Measurements from ENCODE around the gene TRIM29.

TRIM29 gene

DNA sequence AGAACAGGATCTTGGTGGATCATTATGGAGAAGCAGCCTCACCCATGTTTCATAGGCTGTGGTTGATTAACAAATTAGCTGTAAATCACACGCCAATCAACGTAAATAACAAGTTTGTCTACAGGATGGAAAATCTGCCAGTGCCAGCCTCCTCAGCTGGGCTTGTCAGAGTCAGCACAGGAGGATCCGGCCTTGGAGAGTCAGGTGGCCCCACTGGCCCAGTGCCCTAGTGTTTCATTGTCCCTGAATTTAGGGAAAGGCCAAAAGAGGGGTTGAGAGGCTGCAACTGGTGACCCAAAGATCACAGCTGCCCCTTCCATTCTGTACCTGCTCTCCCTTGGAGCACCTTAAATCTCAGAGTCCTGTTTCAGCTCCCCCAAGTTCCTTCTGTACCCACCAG lies 42.4 kb downstream of the TRIM29 start:
- H3K9me3 ChIP-seq (ENCODE audit: control insufficient read depth, insufficient read depth, low read length), result no peaks in the 10 kb centered on the region
- H3K36me3 ChIP-seq (ENCODE audit: control insufficient read depth, insufficient read depth, low read length), result no peaks in the 10 kb centered on the region
- no peaks in the 10 kb centered on the region for H3K27me3 ChIP-seq (ENCODE audit: control insufficient read depth, insufficient read depth, low read length)
- WGBS (ENCODE audit: insufficient coverage, insufficient read length), result no CpG with 5 or more reads among the region's 3 CpGs
- H3K4me3 ChIP-seq (ENCODE audit: low read length), result no peak overlapping the region
- DNase-seq (ENCODE audit: low read depth, low spot score), result no peak
- peaks cover 2% of the 10 kb centered on the region; the same call in 1 of the 2 replicates for H3K4me1 ChIP-seq (ENCODE audit: control insufficient read depth, insufficient read depth, low read length)
- H3K27ac ChIP-seq (ENCODE audit: low read length), result no peak overlapping the region

DNA sequence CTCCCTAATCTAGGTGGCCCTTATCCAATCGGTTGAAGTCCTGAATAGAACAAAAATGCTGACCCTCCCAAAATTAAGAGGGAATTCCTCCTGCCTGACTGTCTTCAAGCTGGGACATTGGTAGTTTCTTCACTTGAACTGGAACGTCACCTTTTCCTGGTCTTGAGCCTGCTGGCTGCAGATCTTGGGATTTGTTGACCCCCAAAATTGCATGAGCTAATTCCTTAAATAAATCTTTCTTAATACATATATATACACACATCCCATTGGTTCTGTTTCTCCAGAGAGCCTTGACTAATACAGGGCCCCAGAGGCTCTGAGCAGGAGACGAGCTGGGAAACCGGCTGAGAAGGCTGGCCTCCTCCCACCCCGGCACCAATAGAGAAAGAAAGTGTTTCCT lies 46.2 kb downstream of the TRIM29 start:
- WGBS (ENCODE audit: insufficient coverage, insufficient read length), result no CpG with 5 or more reads among the region's 5 CpGs
- Histone ChIP-seq H3K4me3 (ENCODE audit: low read length) (no peak overlapping the region), H3K9me3 (ENCODE audit: control insufficient read depth, insufficient read depth, low read length) (no peaks in the 10 kb centered on the region), H3K27ac (ENCODE audit: low read length) (no peak overlapping the region), H3K36me3 (ENCODE audit: control insufficient read depth, insufficient read depth, low read length) (no peaks in the 10 kb centered on the region), H3K27me3 (ENCODE audit: control insufficient read depth, insufficient read depth, low read length) (no peaks in the 10 kb centered on the region), H3K4me1 (ENCODE audit: control insufficient read depth, insufficient read depth, low read length) (peaks cover 2% of the 10 kb centered on the region; the same call in 1 of the 2 replicates)
- DNase-seq (ENCODE audit: low read depth, low spot score), result no peak

DNA sequence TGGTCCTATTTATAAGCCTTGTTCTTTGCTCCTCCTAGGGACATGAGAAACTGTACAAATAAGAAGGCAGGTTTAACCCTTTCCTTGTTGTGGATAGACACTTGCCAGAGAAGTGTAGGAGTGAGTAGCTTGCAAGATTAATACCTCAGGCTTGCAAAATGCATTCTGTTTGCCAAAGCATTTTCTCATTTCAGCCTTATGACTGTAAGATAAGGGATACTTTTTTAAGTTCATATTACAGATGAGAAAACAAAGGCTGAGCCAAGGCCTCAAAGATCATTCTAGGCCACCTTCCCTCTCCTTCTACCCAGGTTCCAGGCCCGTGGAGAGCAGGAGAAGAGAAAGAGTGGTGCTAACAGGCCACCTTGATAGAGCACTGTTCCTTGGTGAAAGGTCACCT lies 46.8 kb downstream of the TRIM29 start:
- WGBS (ENCODE audit: insufficient coverage, insufficient read length), result no CpG with 5 or more reads among the region's 1 CpG
- H3K4me3 ChIP-seq (ENCODE audit: low read length), result no peak overlapping the region
- DNase-seq (ENCODE audit: low read depth, low spot score), result no peak
- H3K4me1 ChIP-seq (ENCODE audit: control insufficient read depth, insufficient read depth, low read length), result no peaks in the 10 kb centered on the region
- no peaks in the 10 kb centered on the region for H3K36me3 ChIP-seq (ENCODE audit: control insufficient read depth, insufficient read depth, low read length)
- H3K27ac ChIP-seq (ENCODE audit: low read length), result no peak overlapping the region
- no peaks in the 10 kb centered on the region for H3K27me3 ChIP-seq (ENCODE audit: control insufficient read depth, insufficient read depth, low read length)
- no peaks in the 10 kb centered on the region for H3K9me3 ChIP-seq (ENCODE audit: control insufficient read depth, insufficient read depth, low read length)

DNA sequence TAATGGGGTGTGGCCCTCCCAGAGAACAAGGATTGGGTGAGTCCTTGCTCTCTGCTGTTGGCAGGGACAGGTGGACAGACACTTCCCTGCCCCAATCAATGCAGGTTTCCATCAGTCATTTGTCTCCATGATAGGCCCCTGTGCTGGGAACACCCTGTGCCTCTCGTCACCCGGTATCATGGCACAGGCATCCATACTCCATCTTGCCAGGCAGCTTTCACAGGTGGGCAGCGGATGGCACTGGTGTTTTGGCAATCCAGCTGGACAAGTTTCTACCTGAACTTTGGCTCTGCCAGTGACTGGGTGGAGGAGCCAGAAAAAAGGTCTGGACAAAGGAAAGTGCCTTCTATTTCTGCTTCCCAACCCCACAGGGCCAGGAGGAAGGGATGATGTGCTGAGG lies 47.5 kb downstream of the TRIM29 start:
- no CpG with 5 or more reads among the region's 3 CpGs for WGBS (ENCODE audit: insufficient coverage, insufficient read length)
- Histone ChIP-seq H3K27ac (ENCODE audit: low read length) (no peak overlapping the region), H3K27me3 (ENCODE audit: control insufficient read depth, insufficient read depth, low read length) (no peaks in the 10 kb centered on the region)

DNA sequence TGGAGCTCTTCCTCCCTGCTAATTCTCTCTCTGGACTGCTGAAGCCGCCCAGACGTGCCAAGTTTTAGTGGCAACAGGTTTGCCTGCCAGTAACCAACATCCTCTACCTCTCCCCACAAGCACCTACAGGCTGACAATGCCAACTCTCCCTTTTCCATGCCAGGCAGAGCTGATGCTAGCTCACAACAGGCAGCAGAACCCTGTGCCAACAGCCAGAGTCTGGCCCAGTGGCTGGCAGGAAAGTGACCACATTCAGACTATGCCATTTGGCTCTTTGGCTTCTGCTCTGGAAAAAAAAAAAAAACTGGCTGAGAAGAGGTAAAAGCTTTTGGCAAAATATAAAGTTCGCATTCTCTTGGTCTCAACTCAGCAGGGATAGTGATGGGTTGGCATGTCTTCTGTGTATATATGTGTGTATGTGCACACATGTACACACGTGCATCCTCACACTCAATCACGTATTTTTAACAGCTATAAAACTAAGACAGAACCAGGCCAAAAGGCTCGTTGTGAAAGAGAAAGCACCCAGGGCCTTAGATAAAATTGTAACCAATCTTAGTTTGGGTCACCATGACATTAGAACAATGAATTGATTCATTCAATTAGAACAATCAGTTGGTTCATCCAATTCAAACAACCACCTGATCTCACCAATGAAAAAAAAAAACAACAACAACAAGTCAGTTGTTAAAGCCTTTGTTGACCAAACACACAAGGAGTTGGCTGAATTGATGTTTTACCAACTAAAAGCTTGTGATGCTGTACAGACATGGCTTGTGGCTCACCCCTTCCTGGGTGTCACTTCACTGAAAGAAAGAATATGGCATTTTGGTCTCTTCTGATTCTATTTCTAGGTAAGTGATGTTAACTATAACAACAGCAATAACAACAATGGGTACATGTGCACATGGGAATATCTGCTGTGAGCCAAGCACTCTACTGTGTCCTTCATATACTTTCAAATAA lies 48.6 kb downstream of the TRIM29 start:
- no peaks in the 10 kb centered on the region for H3K4me1 ChIP-seq (ENCODE audit: control insufficient read depth, insufficient read depth, low read length)
- WGBS (ENCODE audit: insufficient coverage, insufficient read length), result no CpG with 5 or more reads among the region's 6 CpGs
- H3K27ac ChIP-seq (ENCODE audit: low read length), result no peak overlapping the region
- no peak for DNase-seq (ENCODE audit: low read depth, low spot score)
- no peaks in the 10 kb centered on the region for H3K27me3 ChIP-seq (ENCODE audit: control insufficient read depth, insufficient read depth, low read length)
- H3K9me3 ChIP-seq (ENCODE audit: control insufficient read depth, insufficient read depth, low read length), result no peaks in the 10 kb centered on the region
- no peaks in the 10 kb centered on the region for H3K36me3 ChIP-seq (ENCODE audit: control insufficient read depth, insufficient read depth, low read length)
- no peak overlapping the region for H3K4me3 ChIP-seq (ENCODE audit: low read length)

More for the DNA sequence above, 47.5 kb downstream of the TRIM29 start:
- no peaks in the 10 kb centered on the region for H3K9me3 ChIP-seq (ENCODE audit: control insufficient read depth, insufficient read depth, low read length)
- no peak for DNase-seq (ENCODE audit: low read depth, low spot score)
- no peaks in the 10 kb centered on the region for H3K36me3 ChIP-seq (ENCODE audit: control insufficient read depth, insufficient read depth, low read length)
- H3K4me1 ChIP-seq (ENCODE audit: control insufficient read depth, insufficient read depth, low read length), result no peaks in the 10 kb centered on the region
- H3K4me3 ChIP-seq (ENCODE audit: low read length), result no peak overlapping the region

DNA sequence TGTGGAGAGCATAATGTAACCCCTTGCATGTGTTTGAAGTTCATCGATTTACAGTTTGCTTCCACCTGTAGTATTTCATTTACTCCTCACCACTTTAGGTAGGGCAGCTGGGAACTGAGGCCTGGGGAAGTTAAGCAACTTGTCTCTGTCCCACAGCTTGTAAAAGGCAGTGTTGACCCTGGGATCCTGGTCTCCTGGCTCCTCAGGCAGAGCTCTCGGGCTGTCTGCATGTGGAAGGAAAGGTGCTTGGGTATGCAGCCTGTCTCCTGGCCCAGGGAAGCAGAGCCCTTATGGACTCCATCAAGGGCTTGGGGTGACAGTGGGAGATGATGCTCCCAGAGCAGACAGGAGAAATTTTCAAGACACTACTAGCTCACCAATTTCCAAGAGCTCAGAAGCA lies 49.9 kb downstream of the TRIM29 start:
- Histone ChIP-seq H3K27ac (ENCODE audit: low read length) (no peak overlapping the region), H3K36me3 (ENCODE audit: control insufficient read depth, insufficient read depth, low read length) (no peaks in the 10 kb centered on the region), H3K27me3 (ENCODE audit: control insufficient read depth, insufficient read depth, low read length) (no peaks in the 10 kb centered on the region), H3K4me1 (ENCODE audit: control insufficient read depth, insufficient read depth, low read length) (no peaks in the 10 kb centered on the region), H3K4me3 (ENCODE audit: low read length) (no peak overlapping the region), H3K9me3 (ENCODE audit: control insufficient read depth, insufficient read depth, low read length) (peaks cover 1% of the 10 kb centered on the region; the same call in 1 of the 2 replicates)
- WGBS (ENCODE audit: insufficient coverage, insufficient read length), result no CpG with 5 or more reads among the region's 2 CpGs
- no peak for DNase-seq (ENCODE audit: low read depth, low spot score)

DNA sequence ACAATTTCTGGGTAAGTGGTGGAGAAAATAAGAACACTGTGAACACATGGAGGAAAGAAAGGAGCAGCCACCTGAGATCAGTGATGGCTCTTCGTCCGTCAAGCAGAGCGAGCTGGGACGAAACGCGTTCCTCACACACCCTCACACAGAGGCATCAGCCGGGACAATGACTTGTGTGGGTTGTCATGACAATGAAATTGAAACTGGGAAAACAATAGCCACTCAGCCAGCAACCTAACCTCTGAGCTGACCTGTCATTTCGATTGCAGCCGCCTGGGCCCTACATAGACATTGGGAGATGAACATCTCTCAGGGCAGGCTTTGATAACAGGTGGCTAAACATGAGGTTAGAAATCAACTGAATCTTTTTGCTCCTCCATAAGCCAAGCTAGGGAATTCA lies 51.3 kb downstream of the TRIM29 start:
- no CpG with 5 or more reads among the region's 9 CpGs for WGBS (ENCODE audit: insufficient coverage, insufficient read length)
- DNase-seq (ENCODE audit: low read depth, low spot score), result no peak

DNA sequence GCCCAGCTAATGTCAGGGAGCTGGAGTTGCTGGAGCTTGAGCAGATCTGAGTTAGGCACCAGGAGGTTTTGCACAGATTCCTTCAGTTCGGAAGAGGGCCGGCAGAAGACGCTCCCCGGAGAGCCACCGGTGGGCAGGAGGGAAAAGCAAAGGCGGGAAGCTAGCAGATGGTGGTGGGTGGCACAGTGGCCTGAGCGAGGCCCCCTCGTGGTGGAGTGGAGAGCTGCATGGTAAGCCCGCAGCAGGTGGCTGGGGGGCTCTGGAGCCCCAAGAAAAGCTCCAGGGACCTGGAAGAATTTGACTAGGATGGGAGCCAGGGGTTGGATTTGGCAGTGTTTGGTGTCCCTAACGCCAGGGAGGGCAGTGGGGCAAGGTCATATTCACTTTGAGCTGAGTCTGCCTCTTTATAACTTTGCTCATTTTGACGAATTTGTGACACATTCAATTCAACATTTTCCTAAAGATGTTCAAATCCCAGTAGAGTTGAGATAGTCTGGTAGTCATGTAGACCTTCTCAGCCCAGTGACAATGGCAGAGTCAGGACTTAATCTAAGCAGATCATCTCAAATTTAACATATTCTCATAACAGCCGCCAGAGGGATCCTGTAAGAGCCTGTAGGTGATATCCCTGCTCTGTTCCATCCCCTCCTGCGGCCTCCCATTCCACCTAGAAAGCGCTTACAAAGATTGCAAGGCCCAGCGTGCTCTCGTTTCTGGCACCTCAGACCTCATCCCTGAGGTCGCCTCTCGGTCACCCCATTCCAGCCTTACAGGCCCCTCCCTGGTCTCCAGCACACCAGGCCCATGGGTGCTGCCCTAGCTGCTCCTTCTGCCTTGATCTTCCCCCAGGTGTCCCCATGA lies 57.9 kb downstream of the TRIM29 start:
- Histone ChIP-seq H3K27ac (ENCODE audit: low read length) (no peak overlapping the region), H3K4me3 (ENCODE audit: low read length) (no peak overlapping the region), H3K9me3 (ENCODE audit: control insufficient read depth, insufficient read depth, low read length) (peaks cover 1% of the 10 kb centered on the region; the same call in 1 of the 2 replicates), H3K27me3 (ENCODE audit: control insufficient read depth, insufficient read depth, low read length) (no peaks in the 10 kb centered on the region), H3K36me3 (ENCODE audit: control insufficient read depth, insufficient read depth, low read length) (no peaks in the 10 kb centered on the region), H3K4me1 (ENCODE audit: control insufficient read depth, insufficient read depth, low read length) (no peaks in the 10 kb centered on the region)
- WGBS (ENCODE audit: insufficient coverage, insufficient read length), result no CpG with 5 or more reads among the region's 18 CpGs
- no peak for DNase-seq (ENCODE audit: low read depth, low spot score)

More for the DNA sequence above, 51.3 kb downstream of the TRIM29 start:
- Histone ChIP-seq H3K27ac (ENCODE audit: low read length) (no peak overlapping the region), H3K4me1 (ENCODE audit: control insufficient read depth, insufficient read depth, low read length) (no peaks in the 10 kb centered on the region), H3K27me3 (ENCODE audit: control insufficient read depth, insufficient read depth, low read length) (no peaks in the 10 kb centered on the region), H3K4me3 (ENCODE audit: low read length) (no peak overlapping the region), H3K9me3 (ENCODE audit: control insufficient read depth, insufficient read depth, low read length) (peaks cover 1% of the 10 kb centered on the region; the same call in 1 of the 2 replicates), H3K36me3 (ENCODE audit: control insufficient read depth, insufficient read depth, low read length) (no peaks in the 10 kb centered on the region)

DNA sequence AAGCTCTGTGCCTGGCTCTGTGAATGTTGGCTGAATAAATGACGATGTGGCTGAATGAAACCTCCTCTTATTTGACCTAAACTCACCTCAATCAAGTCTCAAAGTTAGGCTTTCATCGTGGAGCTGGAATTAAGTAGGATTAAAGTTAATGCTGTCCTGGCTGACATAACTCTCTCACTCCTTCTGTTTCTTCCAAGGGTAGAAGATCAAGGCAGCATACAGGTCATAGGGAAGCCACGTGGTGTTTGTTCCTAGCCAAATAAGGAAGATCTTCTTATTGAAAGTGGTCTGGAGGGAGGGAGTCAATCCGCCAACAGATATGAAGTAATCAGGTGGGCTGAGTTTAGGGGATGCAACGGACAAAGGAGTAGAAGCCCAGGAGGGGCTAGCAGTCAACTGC lies 59.5 kb downstream of the TRIM29 start:
- Histone ChIP-seq H3K27ac (ENCODE audit: low read length) (no peak overlapping the region), H3K4me3 (ENCODE audit: low read length) (no peak overlapping the region), H3K4me1 (ENCODE audit: control insufficient read depth, insufficient read depth, low read length) (no peaks in the 10 kb centered on the region), H3K9me3 (ENCODE audit: control insufficient read depth, insufficient read depth, low read length) (no peaks in the 10 kb centered on the region; the same call in 1 of the 2 replicates), H3K27me3 (ENCODE audit: control insufficient read depth, insufficient read depth, low read length) (no peaks in the 10 kb centered on the region), H3K36me3 (ENCODE audit: control insufficient read depth, insufficient read depth, low read length) (no peaks in the 10 kb centered on the region)
- WGBS (ENCODE audit: insufficient coverage, insufficient read length), result no CpG with 5 or more reads among the region's 5 CpGs
- DNase-seq (ENCODE audit: low read depth, low spot score), result no peak

DNA sequence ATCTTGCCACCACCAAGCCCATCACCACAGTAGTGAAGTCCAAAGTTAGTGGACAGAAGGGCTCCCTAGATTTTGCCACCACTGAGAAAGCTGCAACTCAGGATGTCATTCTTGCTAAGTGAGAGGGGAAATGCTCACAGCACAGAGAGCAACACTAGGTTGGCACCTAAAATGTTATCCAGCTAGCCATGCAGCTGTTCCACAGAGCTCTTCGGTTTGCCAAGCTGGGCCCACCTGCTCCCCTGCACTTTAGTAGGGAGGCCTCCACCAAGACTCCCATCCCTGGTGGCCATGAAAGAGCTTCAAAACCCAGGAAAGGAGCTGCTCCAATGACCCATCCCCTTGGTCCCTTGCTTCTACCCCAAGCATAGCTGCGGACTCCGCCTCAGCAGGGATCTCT lies 63.8 kb downstream of the TRIM29 start:
- Histone ChIP-seq H3K36me3 (ENCODE audit: control insufficient read depth, insufficient read depth, low read length) (no peaks in the 10 kb centered on the region), H3K27me3 (ENCODE audit: control insufficient read depth, insufficient read depth, low read length) (no peaks in the 10 kb centered on the region)

More for the DNA sequence above, 63.8 kb downstream of the TRIM29 start:
- H3K27ac ChIP-seq (ENCODE audit: low read length), result no peak overlapping the region
- no peaks in the 10 kb centered on the region for H3K9me3 ChIP-seq (ENCODE audit: control insufficient read depth, insufficient read depth, low read length)
- H3K4me3 ChIP-seq (ENCODE audit: low read length), result no peak overlapping the region
- H3K4me1 ChIP-seq (ENCODE audit: control insufficient read depth, insufficient read depth, low read length), result no peaks in the 10 kb centered on the region
- WGBS (ENCODE audit: insufficient coverage, insufficient read length), result no CpG with 5 or more reads among the region's 3 CpGs
- DNase-seq (ENCODE audit: low read depth, low spot score), result no peak
